NCI-H146 (cell line): Measurements from ENCODE around the gene SMG7.
A peak's percentile ranks its signal among the peaks of the same experiment; 100 is the strongest.
"Not testable (repeated sequence)": the region's sequence is repeated elsewhere in the genome, so short reads cannot be mapped to it uniquely, and the experiment has no call there.

ENCODE experiments used
- DNase-seq: peaks from one replicate; lab custom pipeline; 2025; lab: John Stamatoyannopoulos, UW

Gene SMG7

GRCh38 chr1:183472488-183473216, at the start of gene SMG7:
TSS of gene SMG7 (plus strand) at chr1:183472499. CDS start at chr1:183472621, 122 bp downstream.
- peak; percentile 77 for DNase-seq

GRCh38 chr1:183423541-183423940, 48.8 kb upstream of the SMG7 start:
- DNase-seq = no peak

- no peak for DNase-seq
Observed at GRCh38 chr1:183424691-183425090, 47.6 kb upstream of the SMG7 start.

- not testable (repeated sequence) for DNase-seq
Observed at GRCh38 chr1:183427591-183427990, 44.7 kb upstream of the SMG7 start.

GRCh38 chr1:183431840-183432547, 40.3 kb upstream of the SMG7 start:
- DNase-seq = no peak

GRCh38 chr1:183432548-183432875, 39.8 kb upstream of the SMG7 start:
- no peak for DNase-seq

- DNase-seq = no peak
Observed at GRCh38 chr1:183433703-183434102, 38.6 kb upstream of the SMG7 start.

- DNase-seq = no peak
Observed at GRCh38 chr1:183435497-183435896, 36.8 kb upstream of the SMG7 start.

GRCh38 chr1:183438060-183438459, 34.2 kb upstream of the SMG7 start:
- no peak for DNase-seq

GRCh38 chr1:183443011-183443410, 29.3 kb upstream of the SMG7 start:
- no peak for DNase-seq

- DNase-seq = no peak
Observed at GRCh38 chr1:183443466-183443865, 28.8 kb upstream of the SMG7 start.

- DNase-seq = no peak
Observed at GRCh38 chr1:183444243-183444642, 28.1 kb upstream of the SMG7 start.

- DNase-seq = no peak
Observed at GRCh38 chr1:183449223-183449770, 23.0 kb upstream of the SMG7 start.

GRCh38 chr1:183450093-183450492, 22.2 kb upstream of the SMG7 start:
- DNase-seq = no peak

- DNase-seq = no peak
Observed at GRCh38 chr1:183454377-183454776, 17.9 kb upstream of the SMG7 start.

GRCh38 chr1:183456826-183457225, 15.5 kb upstream of the SMG7 start:
- DNase-seq = no peak

GRCh38 chr1:183457449-183457848, 14.8 kb upstream of the SMG7 start:
- no peak for DNase-seq

- DNase-seq = no peak
Observed at GRCh38 chr1:183460596-183460995, 11.7 kb upstream of the SMG7 start.

- DNase-seq = no peak
Observed at GRCh38 chr1:183461350-183461749, 10.9 kb upstream of the SMG7 start.

GRCh38 chr1:183463566-183463965, 8.7 kb upstream of the SMG7 start:
- DNase-seq = no peak

GRCh38 chr1:183466781-183467180, 5.5 kb upstream of the SMG7 start:
- no peak for DNase-seq

GRCh38 chr1:183467687-183468086, 4.6 kb upstream of the SMG7 start:
- DNase-seq = no peak

- DNase-seq = peak; percentile 84
Observed at GRCh38 chr1:183470147-183470960, 1.9 kb upstream of the SMG7 start.
